ENCODE data around the gene LAS1L. TPM values are rescaled to one million over a fixed set of nuclear protein-coding genes. Genes with fewer than 3 reads are reported as not detected.
A peak's percentile ranks its signal among the peaks of the same experiment; 100 is the strongest.

Gene LAS1L
- 10 to 100 TPM; 13.4 to 23.7 TPM for total RNA-seq

- Histone ChIP-seq H3K27ac (peak within 1 kb of the TSS; percentile 72 to 79), H3K27me3 (replicated peaks; ENCODE audit: insufficient read depth) (no peaks in the 10 kb centered on the region)
- no peak for TF ChIP-seq CTCF (IDR thresholded peaks at IDR 0.05)
Measured at GRCh38 chrX:65534450-65535292, at the start of gene LAS1L. TSS of gene LAS1L (minus strand) at chrX:65534787. CDS start at chrX:65534715, 72 bp downstream.

GRCh38 chrX:65582450-65583082 is 48.0 kb upstream of the LAS1L start:
- no peak for DNase-seq (ENCODE audit: low spot score)
- TF ChIP-seq CTCF (IDR thresholded peaks at IDR 0.05), result no peak
- no peak overlapping the region for H3K4me3 ChIP-seq
- H3K27ac ChIP-seq, result no peak overlapping the region
- no peak for ATAC-seq (ENCODE audit: insufficient number of reproducible peaks, low FRiP score, low read depth)
- no peaks in the 10 kb centered on the region for H3K9me3 ChIP-seq
- peaks cover 0 to 2% of the 10 kb centered on the region in 2 donors for H3K4me1 ChIP-seq (ENCODE audit: control insufficient read depth in 1 of 2, low read depth in 2 of 2)
- no peaks in the 10 kb centered on the region for H3K36me3 ChIP-seq
- no peaks in the 10 kb centered on the region for H3K27me3 ChIP-seq (replicated peaks; ENCODE audit: insufficient read depth)

More at GRCh38 chrX:65534450-65535292, at the start of gene LAS1L:
- DNase-seq (ENCODE audit: low spot score) (peak; percentile 59), ATAC-seq (ENCODE audit: insufficient number of reproducible peaks, low FRiP score, low read depth) (peak; percentile 98)
- Histone ChIP-seq H3K4me3 (peak within 1 kb of the TSS; percentile 85), H3K9me3 (no peaks in the 10 kb centered on the region), H3K4me1 (ENCODE audit: control insufficient read depth in 1 of 2, low read depth in 2 of 2) (peaks cover 2 to 14% of the 10 kb centered on the region in 2 donors), H3K36me3 (no peaks in the 10 kb centered on the region)

- peak; percentile 60 for TF ChIP-seq CTCF (IDR thresholded peaks at IDR 0.05)
- no peak overlapping the region for H3K27ac ChIP-seq
- H3K9me3 ChIP-seq, result no peaks in the 10 kb centered on the region
- H3K27me3 ChIP-seq (replicated peaks; ENCODE audit: insufficient read depth), result no peaks in the 10 kb centered on the region
- ATAC-seq (ENCODE audit: insufficient number of reproducible peaks, low FRiP score, low read depth) (no peak), DNase-seq (ENCODE audit: low spot score) (no peak)
- H3K36me3 ChIP-seq, result no peaks in the 10 kb centered on the region
- no peaks in the 10 kb centered on the region for H3K4me1 ChIP-seq (ENCODE audit: control insufficient read depth in 1 of 2, low read depth in 2 of 2)
- no peak overlapping the region for H3K4me3 ChIP-seq
Measured at GRCh38 chrX:65581661-65582339, 47.2 kb upstream of the LAS1L start.

GRCh38 chrX:65578346-65578745 is 43.8 kb upstream of the LAS1L start:
- ATAC-seq (ENCODE audit: insufficient number of reproducible peaks, low FRiP score, low read depth) (no peak), DNase-seq (ENCODE audit: low spot score) (no peak)
- H3K36me3 ChIP-seq, result no peaks in the 10 kb centered on the region
- TF ChIP-seq CTCF (IDR thresholded peaks at IDR 0.05), result no peak
- H3K9me3 ChIP-seq, result no peaks in the 10 kb centered on the region
- no peaks in the 10 kb centered on the region for H3K27me3 ChIP-seq (replicated peaks; ENCODE audit: insufficient read depth)
- H3K4me3 ChIP-seq, result no peak overlapping the region
- H3K4me1 ChIP-seq (ENCODE audit: control insufficient read depth in 1 of 2, low read depth in 2 of 2), result no peaks in the 10 kb centered on the region
- no peak overlapping the region for H3K27ac ChIP-seq

- Histone ChIP-seq H3K4me3 (no peak overlapping the region), H3K9me3 (no peaks in the 10 kb centered on the region), H3K36me3 (no peaks in the 10 kb centered on the region), H3K4me1 (ENCODE audit: control insufficient read depth in 1 of 2, low read depth in 2 of 2) (no peaks in the 10 kb centered on the region), H3K27me3 (replicated peaks; ENCODE audit: insufficient read depth) (no peaks in the 10 kb centered on the region), H3K27ac (no peak overlapping the region)
- DNase-seq (ENCODE audit: low spot score) (no peak), ATAC-seq (ENCODE audit: insufficient number of reproducible peaks, low FRiP score, low read depth) (no peak)
- TF ChIP-seq CTCF (IDR thresholded peaks at IDR 0.05), result no peak
Measured at GRCh38 chrX:65576160-65576559, 41.6 kb upstream of the LAS1L start.

Data from thoracic aorta (tissue), 2 donors.